Astrocyte of the spinal cord (primary cell): ENCODE results near the gene GFOD1.
A peak's percentile ranks its signal among the peaks of the same experiment; 100 is the strongest.

Experiments used
- DNase-seq: peaks from one replicate; pipeline ENCODE4 v3.0.0; 2011; ENCODE audit warnings: low read depth, low spot score
- H3K4me3 ChIP-seq: 2 replicates; pipeline ENCODE4 v1.5.1; 2011; ENCODE audit warnings: low read depth, mild to moderate bottlenecking, low read length, moderate library complexity
- in situ Hi-C: cut with HindIII; loops from 2 replicates; pipeline ENCODE4 v1.10.0; 2017; ENCODE audit warnings: low sequenced_read_pairs
- TF ChIP-seq, protein P1 (sequence below): IDR thresholded peaks from 2 replicates; pipeline ENCODE4 v1.5.1; 2012; ENCODE audit warnings: low read depth, mild to moderate bottlenecking, low read length, inconsistent platforms

Gene GFOD1

DNA sequence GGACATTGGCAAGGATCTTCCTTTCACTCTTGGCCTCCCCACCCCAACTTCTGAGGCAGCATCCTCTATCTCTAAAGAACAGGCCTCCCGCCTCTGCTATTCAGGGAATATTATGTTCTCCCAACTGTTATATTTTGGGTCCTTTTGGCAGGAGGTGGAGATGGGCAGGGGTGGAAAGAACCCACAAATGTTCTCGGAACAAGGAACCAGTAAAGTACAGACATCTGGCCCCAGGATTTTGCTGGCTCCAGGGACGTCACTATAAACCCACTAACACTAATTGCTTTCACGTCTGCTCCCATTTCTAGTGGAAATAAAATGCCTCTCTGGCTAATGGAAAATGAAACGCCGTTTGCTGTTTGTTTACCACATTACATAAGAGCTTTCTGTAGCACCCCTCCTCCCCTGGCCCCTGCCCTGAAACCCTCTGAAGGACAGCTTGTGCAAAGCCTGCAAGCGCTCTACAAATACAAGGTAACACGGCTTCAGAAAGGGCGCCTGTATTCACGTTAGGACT lies 81.4 kb downstream of the GFOD1 start:
- in situ Hi-C loops = no loop called here
- TF ChIP-seq, protein P1, sequence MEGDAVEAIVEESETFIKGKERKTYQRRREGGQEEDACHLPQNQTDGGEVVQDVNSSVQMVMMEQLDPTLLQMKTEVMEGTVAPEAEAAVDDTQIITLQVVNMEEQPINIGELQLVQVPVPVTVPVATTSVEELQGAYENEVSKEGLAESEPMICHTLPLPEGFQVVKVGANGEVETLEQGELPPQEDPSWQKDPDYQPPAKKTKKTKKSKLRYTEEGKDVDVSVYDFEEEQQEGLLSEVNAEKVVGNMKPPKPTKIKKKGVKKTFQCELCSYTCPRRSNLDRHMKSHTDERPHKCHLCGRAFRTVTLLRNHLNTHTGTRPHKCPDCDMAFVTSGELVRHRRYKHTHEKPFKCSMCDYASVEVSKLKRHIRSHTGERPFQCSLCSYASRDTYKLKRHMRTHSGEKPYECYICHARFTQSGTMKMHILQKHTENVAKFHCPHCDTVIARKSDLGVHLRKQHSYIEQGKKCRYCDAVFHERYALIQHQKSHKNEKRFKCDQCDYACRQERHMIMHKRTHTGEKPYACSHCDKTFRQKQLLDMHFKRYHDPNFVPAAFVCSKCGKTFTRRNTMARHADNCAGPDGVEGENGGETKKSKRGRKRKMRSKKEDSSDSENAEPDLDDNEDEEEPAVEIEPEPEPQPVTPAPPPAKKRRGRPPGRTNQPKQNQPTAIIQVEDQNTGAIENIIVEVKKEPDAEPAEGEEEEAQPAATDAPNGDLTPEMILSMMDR = no peak
- no peak for DNase-seq
- H3K4me3 ChIP-seq = no peak overlapping the region

DNA sequence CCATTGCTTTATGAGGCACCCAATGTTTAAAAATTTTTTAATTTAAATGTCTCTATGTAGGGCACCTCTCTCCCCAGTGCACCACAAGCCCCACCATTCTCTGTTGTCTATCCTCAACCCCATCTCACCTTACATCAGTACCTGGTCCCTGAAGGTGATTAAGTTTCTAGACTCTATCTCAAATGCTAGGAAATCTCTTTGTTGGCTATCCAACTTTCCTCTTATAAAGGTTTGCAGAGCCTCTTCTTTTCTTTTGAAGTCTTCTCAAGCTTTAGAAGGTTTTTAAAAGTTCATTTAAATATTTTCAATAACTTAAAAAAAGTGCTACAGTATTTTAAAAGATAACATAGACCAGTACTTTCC lies 82.5 kb downstream of the GFOD1 start:
- DNase-seq = no peak
- TF ChIP-seq, protein P1 = no peak
- no peak overlapping the region for H3K4me3 ChIP-seq
- in situ Hi-C loops = no loop called here

DNA sequence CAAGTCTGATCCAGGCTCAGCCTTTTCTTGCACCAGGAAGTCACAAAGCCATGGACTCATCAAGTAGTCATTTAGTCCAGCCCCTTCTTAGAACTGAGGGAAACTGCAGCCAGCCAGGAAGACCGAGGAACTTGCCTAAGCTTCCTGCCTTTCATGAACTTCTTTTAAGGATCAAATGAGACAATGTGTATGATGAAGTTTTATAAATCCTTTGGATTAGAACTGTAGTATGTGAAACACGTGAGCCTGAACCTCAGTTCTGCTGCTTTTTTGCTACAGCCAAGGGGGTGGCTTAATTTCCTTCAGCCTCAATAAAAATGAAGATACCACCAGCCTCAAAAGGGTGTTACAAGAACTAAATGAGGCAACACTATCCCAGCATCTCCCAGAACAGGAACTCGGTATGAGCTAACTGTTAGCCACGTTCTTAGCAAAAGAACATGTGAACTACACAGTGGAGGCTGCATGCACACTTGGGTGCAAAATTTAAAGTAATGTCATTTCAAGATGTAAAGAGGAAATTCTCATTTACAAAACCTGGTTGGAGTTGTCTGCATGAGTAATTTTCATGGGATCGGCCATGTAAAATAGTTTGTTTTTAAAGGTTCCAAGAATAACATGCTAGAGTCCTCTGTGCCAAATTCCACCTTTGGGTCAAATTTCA lies 83.0 kb downstream of the GFOD1 start:
- TF ChIP-seq, protein P1 = no peak
- no peak overlapping the region for H3K4me3 ChIP-seq
- in situ Hi-C loops = no loop called here
- peak; percentile 49 for DNase-seq

DNA sequence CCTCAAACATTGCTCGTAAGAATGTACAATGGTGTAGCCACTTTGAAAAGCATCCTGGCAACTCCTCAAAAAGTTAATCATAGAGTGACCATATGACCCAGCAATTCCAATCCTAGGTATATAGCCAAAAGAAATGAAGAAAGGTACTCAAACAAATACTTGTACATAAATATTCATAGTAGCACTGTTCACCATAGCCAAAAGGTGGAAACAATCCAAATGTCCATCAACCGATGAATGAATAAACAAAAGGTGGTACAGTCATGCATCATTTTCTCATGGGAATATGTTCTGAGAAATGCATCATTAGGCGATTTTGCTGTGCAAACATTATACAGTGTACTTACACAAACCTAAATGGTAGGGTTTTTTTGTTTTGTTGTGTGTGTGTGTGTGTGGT lies 84.7 kb downstream of the GFOD1 start:
- DNase-seq = no peak
- TF ChIP-seq, protein P1 = no peak
- in situ Hi-C loops = no loop called here
- no peak overlapping the region for H3K4me3 ChIP-seq

DNA sequence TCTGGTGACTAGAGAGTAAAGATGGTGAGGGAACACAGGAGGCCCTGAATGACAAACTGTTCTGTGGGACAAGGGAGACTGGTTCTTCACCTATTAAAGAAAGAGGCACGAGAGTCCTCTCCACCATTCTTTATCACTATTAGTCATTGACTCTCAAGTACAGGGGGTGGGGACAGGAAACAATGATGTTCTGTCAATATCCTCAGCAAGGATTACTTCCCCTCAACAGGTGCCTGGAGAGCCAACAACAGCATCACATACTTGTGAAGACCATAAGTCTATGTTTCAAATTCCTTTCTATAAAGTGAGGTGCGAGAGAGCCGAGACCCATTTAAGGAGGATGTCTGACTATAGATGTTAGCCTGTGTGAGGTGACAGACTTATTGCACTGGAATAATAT lies 86.6 kb downstream of the GFOD1 start:
- in situ Hi-C loops = no loop called here
- TF ChIP-seq, protein P1 = no peak
- no peak for DNase-seq
- H3K4me3 ChIP-seq = no peak overlapping the region

DNA sequence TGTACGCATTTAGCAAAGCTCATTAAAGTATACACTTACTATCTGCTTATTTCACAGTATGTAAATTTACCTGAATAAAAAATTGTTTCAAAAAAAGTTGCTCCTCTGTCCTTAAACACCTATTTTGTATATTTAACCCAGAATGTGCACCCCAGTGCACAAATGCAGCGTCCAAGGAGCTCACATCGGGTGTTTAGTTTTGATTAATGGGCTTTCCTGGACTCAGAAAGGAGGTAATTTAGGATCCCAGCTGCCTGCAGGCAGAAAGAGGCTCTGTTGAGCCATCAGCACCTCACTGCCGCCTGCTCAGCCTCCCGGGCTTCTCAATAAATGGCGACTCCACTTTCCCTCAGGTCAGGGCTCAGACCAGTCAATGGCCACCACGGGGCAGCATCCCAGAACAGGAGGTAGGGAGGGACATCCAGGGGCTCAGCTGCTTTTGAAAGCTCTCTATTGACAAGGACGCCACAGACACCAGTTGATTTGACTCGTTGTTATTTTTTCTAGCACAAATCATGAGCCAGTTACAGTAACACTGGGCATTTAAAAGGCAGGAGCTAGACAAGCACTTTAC lies 88.9 kb downstream of the GFOD1 start:
- H3K4me3 ChIP-seq = no peak overlapping the region
- TF ChIP-seq, protein P1 = no peak
- in situ Hi-C loops = no loop called here
- DNase-seq = no peak
